Endothelial cell of umbilical vein (primary cell): ENCODE data around the gene RASGEF1C. TPM values are rescaled to one million over a fixed set of nuclear protein-coding genes. Genes with fewer than 3 reads are reported as not detected.

Experiments used
- BruUV-seq: library from RNA; stranded (reverse); fragments of 400-500 nt; replicated peaks from 2 replicates; lab custom pipeline; 2021; lab: Mats Ljungman, UMichigan
- CTCF ChIA-PET: fragments of 300-600, 350-600 bp; sonication (Branson Sonifier 250); formaldehyde crosslinking; loops from one replicate; lab custom pipeline; 2021; ENCODE audit warnings: antibody characterized with exemption, inconsistent platforms; lab: Charles Lee
- POLR2A ChIA-PET: fragments of 300-600, 350-600 bp; sonication (Branson Sonifier 250); formaldehyde crosslinking; loops from one replicate; lab custom pipeline; 2021; ENCODE audit warnings: antibody characterized with exemption, inconsistent platforms; lab: Charles Lee
- DNase-seq: peaks from one replicate; pipeline ENCODE4 v3.0.0-alpha.2; 2011; ENCODE audit warnings: low read depth, low spot score
- FAIRE-seq: peaks from 2 replicates; lab custom pipeline; 2011; peaks lifted over from hg19 to GRCh38; lab: Jason Lieb, UNC
- H2AFZ ChIP-seq: 2 replicates; pipeline ENCODE4 v1.6.0; 2012; ENCODE audit warnings: low read depth, low read length, control low read depth, inconsistent platforms
- H3K27ac ChIP-seq: 2 replicates; pipeline ENCODE4 v1.5.1; 2011; ENCODE audit warnings: low read depth, mild to moderate bottlenecking, control low read depth, low read length, moderate library complexity; ENCODE audit not compliant: insufficient read depth
- H3K27me3 ChIP-seq, 2 experiments: 2 replicates each; pipeline versions ENCODE4 v1.6.0 to v1.6.1; 2011; ENCODE audit warnings: low read length in 2 of 2, mixed read lengths in 1 of 2; ENCODE audit not compliant: control insufficient read depth in 2 of 2, insufficient read depth in 2 of 2
- H3K36me3 ChIP-seq, 2 experiments: 2 replicates in 1 of 2; 3 replicates in 1 of 2; pipeline ENCODE4 v1.5.1; 2011; ENCODE audit warnings: low read length in 2 of 2, mild to moderate bottlenecking in 1 of 2, moderate library complexity in 1 of 2; ENCODE audit not compliant: control insufficient read depth in 2 of 2, insufficient read depth in 2 of 2; ENCODE audit errors: extremely low read depth in 1 of 2
- H3K4me1 ChIP-seq: 3 replicates; pipeline ENCODE4 v1.5.1; 2011; ENCODE audit warnings: mild to moderate bottlenecking, low read length; ENCODE audit not compliant: control insufficient read depth, insufficient read depth; ENCODE audit errors: extremely low read depth
- H3K4me2 ChIP-seq: 2 replicates; pipeline ENCODE4 v1.6.1; 2011; ENCODE audit warnings: low read length, control low read depth, mixed read lengths; ENCODE audit not compliant: insufficient read depth
- H3K4me3 ChIP-seq, 3 experiments: fragments of 200-600 bp in 1 of 3; sonication (generic), shearing (Covaris generic) in 1 of 3; replicated peaks in 1 of 3; 2 replicates each; pipeline ENCODE4 v1.5.1; 2011 to 2016; ENCODE audit warnings: control low read depth in 3 of 3, low read length in 3 of 3, mild to moderate bottlenecking in 2 of 3, inconsistent platforms in 1 of 3, low read depth in 1 of 3, moderate library complexity in 1 of 3; ENCODE audit not compliant: insufficient read depth in 1 of 3
- H3K79me2 ChIP-seq: 2 replicates; pipeline ENCODE4 v1.6.0; 2012; ENCODE audit warnings: low read length, inconsistent platforms; ENCODE audit not compliant: control insufficient read depth, insufficient read depth
- H3K9ac ChIP-seq: replicated peaks from 2 replicates; pipeline ENCODE3; 2011; ENCODE audit warnings: low read length, control low read depth; ENCODE audit not compliant: insufficient read depth; ENCODE audit errors: extremely low read depth
- H3K9me1 ChIP-seq: replicated peaks from 3 replicates; pipeline ENCODE4 v1.6.0; 2011; ENCODE audit warnings: mild to moderate bottlenecking, low read length; ENCODE audit not compliant: control insufficient read depth, insufficient read depth; ENCODE audit errors: extremely low read depth
- H3K9me3 ChIP-seq: replicated peaks from 2 replicates; pipeline ENCODE4 v1.5.1; 2012; ENCODE audit warnings: low read length, inconsistent platforms; ENCODE audit not compliant: control insufficient read depth, insufficient read depth
- H4K20me1 ChIP-seq: replicated peaks from 2 replicates; pipeline ENCODE3; 2011; ENCODE audit warnings: mild to moderate bottlenecking, low read length; ENCODE audit not compliant: control insufficient read depth, insufficient read depth; ENCODE audit errors: extremely low read depth
- CTCF ChIP-seq, 2 donors: IDR thresholded peaks; 1 replicate in 1 of 2; 2 replicates in 1 of 2; pipeline ENCODE4 v1.5.1; 2011; ENCODE audit warnings: low read length in 2 of 2, mild to moderate bottlenecking in 2 of 2, moderate library complexity in 2 of 2, control low read depth in 1 of 2, inconsistent platforms in 1 of 2, low read depth in 1 of 2; ENCODE audit not compliant: insufficient read depth in 1 of 2; ENCODE audit errors: extremely low read depth in 1 of 2
- EZH2 ChIP-seq: IDR thresholded peaks from 2 replicates; pipeline ENCODE4 v1.6.1; 2012; ENCODE audit warnings: borderline replicate concordance, low read depth, mild to moderate bottlenecking, moderate library complexity, low read length, inconsistent platforms; ENCODE audit not compliant: severe bottlenecking
- FOS ChIP-seq: IDR thresholded peaks from 2 replicates; pipeline ENCODE4 v1.6.1; 2011; ENCODE audit warnings: mild to moderate bottlenecking, low read length, moderate library complexity, borderline replicate concordance; ENCODE audit not compliant: insufficient read depth
- GATA2 ChIP-seq: IDR thresholded peaks from 2 replicates; pipeline ENCODE4 v1.7.0; 2011; ENCODE audit warnings: low read depth, mild to moderate bottlenecking, moderate library complexity, mixed read lengths, low read length; ENCODE audit not compliant: insufficient read length, insufficient read depth
- JUN ChIP-seq: IDR thresholded peaks from 2 replicates; pipeline ENCODE4 v1.6.1; 2011; ENCODE audit warnings: borderline replicate concordance, low read depth; ENCODE audit not compliant: insufficient read length, insufficient read depth
- MYC ChIP-seq: IDR thresholded peaks from one replicate; pipeline ENCODE4 v1.6.1; 2011; ENCODE audit warnings: mild to moderate bottlenecking, low read depth, low read length
- POLR2A ChIP-seq: IDR thresholded peaks from 2 replicates; pipeline ENCODE4 v1.6.1; 2012; ENCODE audit warnings: low read depth, mild to moderate bottlenecking, control low read depth, low read length
- POLR2AphosphoS5 ChIP-seq: IDR thresholded peaks from 2 replicates; pipeline ENCODE4 v1.6.1; 2012; ENCODE audit warnings: low read depth, mild to moderate bottlenecking, control low read depth, low read length, moderate library complexity; ENCODE audit not compliant: insufficient read depth
- dilution Hi-C: fragments of 300-500 bp; cut with MboI; formaldehyde crosslinking; loops from one replicate; pipeline ENCODE4 v1.15.0; 2019; ENCODE audit warnings: low sequenced_read_pairs; ENCODE audit not compliant: extremely low pct_ligation_motif_present
- intact Hi-C: fragments of 100-400 bp; cut with micrococcal nuclease; formaldehyde crosslinking; loops from one replicate; pipeline ENCODE4 v1.10.0; 2022
- polyA plus RNA-seq, 4 experiments: library from polyadenylated mRNA; depleted of rRNA in 3 of 4; stranded (reverse) in 3 of 4; unstranded in 1 of 4; fragments of >200 nt; gene quantifications; 2 replicates each; pipeline versions ENCODE4 v1.2.1 to v1.2.3, GENCODE V29; 2011 to 2012; ENCODE audit warnings: missing spikeins in 1 of 4
- total RNA-seq: library from RNA; stranded (reverse); gene quantifications from 2 replicates; pipeline ENCODE4 v1.2.3, GENCODE V29; 2021
- TF ChIP-seq, protein P1 (sequence below): IDR thresholded peaks from 2 replicates; pipeline ENCODE4 v1.6.1; 2011; ENCODE audit not compliant: insufficient read depth, insufficient read length

RASGEF1C gene
- total and polyA plus RNA-seq, 2 donors (not counting 3 experiments of a cell fraction or from before 2014, with no cell fraction given): not detected

DNA sequence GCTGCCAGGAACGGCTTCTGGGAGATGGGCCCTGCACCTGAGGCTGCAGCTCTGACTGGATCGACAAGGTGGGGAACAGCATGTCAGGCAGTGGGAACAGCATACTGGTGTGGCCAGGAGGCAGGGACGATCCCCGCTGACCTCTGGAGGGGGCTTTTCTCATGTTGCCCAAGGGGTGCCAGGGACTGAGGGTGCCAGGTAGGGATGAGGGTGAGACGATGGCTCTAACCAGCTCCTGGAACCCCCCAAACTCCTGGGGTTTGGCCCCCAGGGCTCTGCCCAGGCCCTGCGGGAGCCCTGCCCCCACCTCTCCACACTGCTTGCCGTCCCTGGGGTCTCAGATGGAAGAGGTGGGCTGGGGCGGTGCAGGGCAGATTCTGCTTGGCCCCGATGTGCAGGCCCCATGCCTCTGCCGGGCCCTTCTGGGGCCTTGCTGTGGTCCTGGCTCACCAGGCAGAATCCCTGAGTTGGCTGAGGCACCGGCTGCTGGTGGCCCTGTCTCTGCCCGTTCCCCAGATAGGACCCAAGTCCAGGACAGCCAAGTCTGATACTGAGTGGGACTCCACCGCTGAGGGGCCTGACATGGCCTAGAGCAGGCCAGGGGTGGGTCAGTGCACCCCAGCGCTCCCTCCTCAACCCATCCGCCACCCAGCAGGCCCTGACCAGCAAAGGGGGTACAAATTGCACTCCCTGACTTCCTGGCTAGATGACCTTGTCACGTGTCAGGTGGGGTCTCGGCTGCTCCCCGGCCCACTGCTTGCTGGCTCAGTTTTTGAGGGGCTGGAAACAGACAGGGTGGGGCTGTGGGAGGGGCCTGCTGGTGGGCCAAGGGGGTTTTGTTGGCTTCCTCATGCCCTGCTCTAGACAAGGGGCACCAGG lies 109.0 kb downstream of the RASGEF1C start:
- CTCF ChIA-PET: no interaction called here
- no peaks in the 10 kb centered on the region for H3K9me3 ChIP-seq
- DNase-seq (no peak), FAIRE-seq (no peak)
- no peaks in the 10 kb centered on the region for H4K20me1 ChIP-seq
- no peaks in the 10 kb centered on the region for H3K4me1 ChIP-seq
- H3K9ac ChIP-seq: no peak overlapping the region
- BruUV-seq: no TSS peak
- no peaks in the 10 kb centered on the region for H3K9me1 ChIP-seq
- POLR2A ChIA-PET: no interaction called here
- H3K79me2 ChIP-seq: no peaks in the 10 kb centered on the region
- intact Hi-C loops: loop anchor here (10.0 kb wide), 1 partner anchor 545 kb away; the partner anchor contains the start of gene RUFY1
- no peak overlapping the region for H3K4me2 ChIP-seq
- H3K27ac ChIP-seq: no peak overlapping the region
- H3K36me3 ChIP-seq: no peaks in the 10 kb centered on the region
- dilution Hi-C loops: no loop called here
- H2AFZ ChIP-seq: no peak overlapping the region
- TF ChIP-seq POLR2A (no peak), GATA2 (no peak), JUN (no peak), CTCF (IDR thresholded peaks at IDR 0.05; ENCODE audit: extremely low read depth in 1 of 2, insufficient read depth in 1 of 2, low read depth in 1 of 2, low read length in 2 of 2) (no peak), FOS (no peak), POLR2AphosphoS5 (no peak), EZH2 (no peak), MYC (no peak)
- TF ChIP-seq, protein P1, sequence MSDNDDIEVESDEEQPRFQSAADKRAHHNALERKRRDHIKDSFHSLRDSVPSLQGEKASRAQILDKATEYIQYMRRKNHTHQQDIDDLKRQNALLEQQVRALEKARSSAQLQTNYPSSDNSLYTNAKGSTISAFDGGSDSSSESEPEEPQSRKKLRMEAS: no peak
- H3K27me3 ChIP-seq: no peaks in the 10 kb centered on the region
- no peak overlapping the region for H3K4me3 ChIP-seq
